DND-41 (cell line): ENCODE data around the gene EPS15.

Experiments used
- ATAC-seq: fragments of 200-7000 bp; cut with Tn5 transposase; 3 replicates; pipeline ENCODE4 v1.9.1; 2021; ENCODE audit warnings: low read depth; ENCODE audit not compliant: insufficient read depth
- DNase-seq: peaks from one replicate; pipeline ENCODE4 v3.0.0-alpha.2; 2020
- H2AFZ ChIP-seq: 2 replicates; pipeline ENCODE4 v1.6.0; 2012; ENCODE audit warnings: low read depth, low read length
- H3K27ac ChIP-seq: 2 replicates; pipeline ENCODE4 v1.5.1; 2012; ENCODE audit warnings: low read length, inconsistent platforms
- H3K27me3 ChIP-seq: fragments of 200-600 bp; sonication (generic); 2 replicates; pipeline ENCODE4 v1.6.0; 2012; ENCODE audit warnings: low read length, mild to moderate bottlenecking, inconsistent platforms; ENCODE audit not compliant: insufficient read depth, poor library complexity
- H3K36me3 ChIP-seq: 2 replicates; pipeline ENCODE4 v1.5.1; 2012; ENCODE audit warnings: low read length, inconsistent platforms; ENCODE audit not compliant: insufficient read depth
- H3K4me1 ChIP-seq: 2 replicates; pipeline ENCODE4 v1.5.1; 2012; ENCODE audit warnings: mild to moderate bottlenecking, low read length; ENCODE audit not compliant: insufficient read depth
- H3K4me2 ChIP-seq: 2 replicates; pipeline ENCODE4 v1.6.0; 2012; ENCODE audit warnings: mild to moderate bottlenecking, moderate library complexity, low read length, inconsistent platforms; ENCODE audit not compliant: insufficient read depth
- H3K4me3 ChIP-seq, 2 experiments: fragments of 200-600 bp in 1 of 2; shearing (Covaris generic) in 1 of 2; 2 replicates each; pipeline ENCODE4 v1.5.1; 2012 to 2016; ENCODE audit warnings: inconsistent platforms in 2 of 2, low read length in 2 of 2, mild to moderate bottlenecking in 2 of 2, low read depth in 1 of 2, moderate library complexity in 1 of 2
- H3K79me2 ChIP-seq: 2 replicates; pipeline ENCODE4 v1.6.0; 2012; ENCODE audit warnings: low read length, inconsistent platforms; ENCODE audit not compliant: insufficient read depth
- H3K9ac ChIP-seq: 2 replicates; pipeline ENCODE4 v1.6.0; 2012; ENCODE audit warnings: low read depth, mild to moderate bottlenecking, inconsistent platforms, low read length, moderate library complexity
- H3K9me3 ChIP-seq: 2 replicates; pipeline ENCODE4 v1.5.1; 2012; ENCODE audit warnings: low read length, moderate library complexity, mild to moderate bottlenecking, inconsistent platforms; ENCODE audit not compliant: insufficient read depth, severe bottlenecking
- H4K20me1 ChIP-seq: 2 replicates; pipeline ENCODE4 v1.6.0; 2012; ENCODE audit warnings: low read length; ENCODE audit not compliant: insufficient read depth
- CTCF ChIP-seq: IDR thresholded peaks from 2 replicates; pipeline ENCODE4 v1.5.1; 2012; ENCODE audit warnings: borderline replicate concordance, low read length, moderate library complexity, mild to moderate bottlenecking; ENCODE audit not compliant: poor library complexity, severe bottlenecking; ENCODE audit errors: extremely low read depth
- EZH2 ChIP-seq: IDR thresholded peaks from 3 replicates; pipeline ENCODE4 v1.6.1; 2012; ENCODE audit warnings: borderline replicate concordance, low read depth, mild to moderate bottlenecking, moderate library complexity, low read length, inconsistent platforms; ENCODE audit not compliant: severe bottlenecking

EPS15 gene

DNA sequence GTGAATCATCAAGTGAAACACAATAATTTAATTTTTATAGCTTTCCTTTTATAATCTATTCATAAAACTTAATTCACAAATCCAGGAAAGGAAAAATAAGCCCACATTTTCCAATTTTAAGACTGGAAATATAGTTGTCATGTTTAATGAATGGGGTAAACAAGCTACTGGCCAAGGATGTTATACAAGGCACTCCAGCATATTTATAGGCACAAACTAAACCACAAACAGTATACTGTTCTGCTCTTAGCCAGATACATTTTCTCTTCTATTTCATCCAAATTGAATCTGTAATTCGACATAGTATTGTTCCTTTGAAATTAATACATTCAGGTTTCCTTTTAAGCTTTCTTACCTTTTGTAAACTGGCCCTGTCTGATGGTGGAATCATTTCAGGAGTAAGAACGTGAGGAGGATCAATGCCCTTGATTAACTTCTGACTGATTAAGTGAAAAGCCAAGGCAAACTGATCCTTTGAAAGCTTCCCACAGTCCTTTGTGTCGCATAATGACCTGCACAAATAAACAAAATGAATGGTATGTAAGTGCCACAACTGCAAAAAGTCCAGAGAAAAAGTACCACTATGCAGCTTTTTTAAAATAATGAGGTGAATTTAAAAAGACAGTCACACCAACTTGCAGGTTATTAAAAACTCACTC lies 74.4 kb downstream of the EPS15 start:
- Histone ChIP-seq H3K36me3 (peaks cover 29% of the 10 kb centered on the region; the same call in 1 of the 2 replicates), H2AFZ (no peak overlapping the region), H3K27me3 (no peaks in the 10 kb centered on the region), H3K9me3 (no peaks in the 10 kb centered on the region), H3K27ac (no peak overlapping the region), H3K4me2 (no peak overlapping the region), H3K4me1 (no peaks in the 10 kb centered on the region), H3K4me3 (no peak overlapping the region), H3K9ac (no peak overlapping the region), H4K20me1 (no peaks in the 10 kb centered on the region), H3K79me2 (no peaks in the 10 kb centered on the region)
- ATAC-seq (no peak), DNase-seq (no peak)
- no peak for TF ChIP-seq CTCF
- TF ChIP-seq EZH2, result no peak

DNA sequence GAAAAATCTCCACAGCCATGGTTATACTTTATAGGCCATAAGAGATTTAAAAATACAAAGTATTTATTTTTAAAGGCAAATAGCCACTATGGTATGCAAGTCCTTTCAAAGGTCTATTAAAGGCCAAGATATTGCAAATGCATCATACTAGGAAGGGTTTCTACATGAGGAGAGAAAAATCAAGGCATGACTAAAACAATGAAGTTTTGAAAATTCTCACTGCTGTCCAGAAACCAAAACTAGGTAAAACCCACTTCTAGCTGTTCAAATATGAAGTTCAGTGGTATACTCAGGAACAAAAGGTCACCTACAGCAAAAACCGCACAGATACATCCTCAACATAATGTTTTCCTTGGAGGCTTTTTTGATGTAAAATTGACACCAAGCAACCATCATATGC lies 75.0 kb downstream of the EPS15 start:
- Histone ChIP-seq H3K4me2 (no peak overlapping the region), H4K20me1 (no peaks in the 10 kb centered on the region), H3K27me3 (no peaks in the 10 kb centered on the region), H3K4me3 (no peak overlapping the region), H3K79me2 (no peaks in the 10 kb centered on the region), H3K4me1 (no peaks in the 10 kb centered on the region), H3K27ac (no peak overlapping the region), H2AFZ (no peak overlapping the region), H3K36me3 (peaks cover 31% of the 10 kb centered on the region; the same call in 1 of the 2 replicates), H3K9ac (no peak overlapping the region), H3K9me3 (no peaks in the 10 kb centered on the region)
- DNase-seq, result no peak
- TF ChIP-seq CTCF (no peak), EZH2 (no peak)
- ATAC-seq, result no peak

DNA sequence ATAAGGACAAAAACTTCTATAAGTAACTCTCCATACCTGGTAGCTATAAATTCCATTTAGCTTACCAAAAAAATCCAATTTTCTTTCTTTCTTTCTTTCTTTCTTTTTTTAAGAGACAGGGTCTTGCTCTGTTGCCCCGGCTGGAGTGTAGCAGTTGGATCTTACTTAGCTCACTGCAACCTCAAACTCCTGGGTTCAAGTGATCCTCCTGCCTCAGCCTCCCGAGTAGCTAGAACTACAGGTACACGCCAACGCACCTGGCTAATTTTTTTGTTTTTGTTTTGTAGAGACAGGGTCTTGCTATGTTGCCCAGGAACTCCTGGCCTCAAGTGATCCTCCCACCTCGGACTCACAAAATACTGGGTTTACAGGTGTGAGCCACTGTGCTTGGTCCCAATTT lies 75.5 kb downstream of the EPS15 start:
- Histone ChIP-seq H4K20me1 (no peaks in the 10 kb centered on the region), H2AFZ (no peak overlapping the region), H3K4me2 (no peak overlapping the region), H3K9me3 (no peaks in the 10 kb centered on the region), H3K79me2 (no peaks in the 10 kb centered on the region), H3K36me3 (peaks cover 31% of the 10 kb centered on the region; the same call in 1 of the 2 replicates), H3K27me3 (no peaks in the 10 kb centered on the region), H3K4me3 (no peak overlapping the region), H3K27ac (no peak overlapping the region), H3K4me1 (no peaks in the 10 kb centered on the region), H3K9ac (no peak overlapping the region)
- TF ChIP-seq CTCF, result no peak
- no peak for TF ChIP-seq EZH2
- no peak for ATAC-seq
- no peak for DNase-seq
